ENCODE results near the gene HAL.

- TF ChIP-seq CTCF (IDR thresholded peaks at IDR 0.05) = no peak
- TF ChIP-seq POLR2A (IDR thresholded peaks at IDR 0.05) = no peak
Observed at GRCh38 chr12:95976416-95976832, 19.7 kb downstream of the HAL start.
